IPS-NIHi7 (cell line): Measurements from ENCODE around the gene GRB10.

Source experiments
- DNase-seq: peaks from one replicate; pipeline ENCODE4 v3.0.0; 2012; ENCODE audit warnings: mixed read lengths; ENCODE audit errors: extremely low spot score

GRB10 gene

DNA sequence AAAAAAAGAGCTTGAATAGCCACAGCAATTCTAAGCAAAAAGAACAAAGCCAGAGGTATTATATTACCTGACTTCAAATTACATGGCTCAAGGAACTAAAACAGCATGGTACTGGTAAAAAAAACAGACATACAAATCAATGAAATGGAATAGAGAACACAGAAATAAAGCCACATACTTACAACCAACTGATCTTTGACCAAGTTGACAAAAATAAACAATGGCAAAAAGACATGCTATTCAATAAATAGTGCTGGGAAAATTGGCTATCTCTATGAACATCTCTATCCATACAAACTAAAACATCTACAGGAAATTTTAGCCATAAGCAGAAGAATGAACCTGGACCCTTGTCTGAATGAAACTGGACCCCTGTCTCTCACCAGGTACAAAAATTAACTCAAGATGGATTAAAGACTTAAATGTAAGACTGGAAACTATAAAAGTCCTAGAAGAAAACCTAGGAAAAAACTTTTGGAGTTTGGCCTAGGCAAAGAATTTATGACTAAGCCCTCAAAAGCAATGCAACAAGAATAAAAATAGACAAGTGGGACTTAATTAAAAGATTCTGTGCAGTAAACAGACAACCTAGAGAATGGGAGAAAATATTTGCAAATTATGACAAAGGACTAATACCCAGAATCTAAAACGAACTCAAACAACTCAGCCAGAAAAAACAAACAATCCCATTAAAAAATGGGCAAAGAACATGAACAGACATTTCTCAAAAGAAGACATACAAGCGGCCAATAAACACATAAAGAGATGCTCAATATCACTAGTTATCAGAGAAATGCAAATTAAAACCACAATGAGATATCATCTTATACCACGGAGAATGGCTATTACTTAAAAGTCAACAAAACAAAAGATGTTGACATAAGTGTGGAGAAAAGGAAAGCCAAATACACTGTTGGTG is 144.7 kb downstream of the GRB10 start:
- DNase-seq: no peak

DNA sequence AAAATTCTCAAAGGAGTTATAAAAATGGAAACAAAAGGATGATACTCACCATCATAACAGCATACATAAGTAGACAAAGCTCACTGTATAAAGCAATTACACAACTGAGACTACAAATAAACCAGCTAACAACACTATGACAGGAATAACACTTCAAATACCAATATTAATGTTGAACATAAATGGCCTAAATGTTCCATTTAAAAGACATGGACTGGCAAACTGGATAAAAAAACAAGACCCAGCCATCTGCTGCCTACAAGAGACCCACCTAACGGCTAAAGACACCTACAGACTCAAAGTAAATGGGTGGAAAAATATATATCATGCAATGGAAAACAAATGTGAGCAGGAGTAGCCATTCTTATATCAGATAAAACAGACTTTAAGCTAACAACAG is 148.3 kb downstream of the GRB10 start:
- DNase-seq: no peak

DNA sequence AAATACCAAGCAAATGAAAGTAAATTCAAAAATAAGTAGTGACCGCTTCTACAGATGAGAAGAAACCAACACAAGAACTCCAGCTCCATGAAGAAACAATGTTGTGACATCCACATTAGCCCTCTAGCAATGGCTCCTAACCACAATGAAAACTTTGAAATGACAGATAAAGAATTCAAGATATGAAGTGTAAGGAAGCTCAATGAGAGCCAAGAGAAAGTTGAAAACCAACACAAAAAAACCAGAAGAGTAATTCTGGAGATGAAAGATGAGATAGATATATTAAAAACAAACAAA is 149.3 kb downstream of the GRB10 start:
- no peak for DNase-seq

DNA sequence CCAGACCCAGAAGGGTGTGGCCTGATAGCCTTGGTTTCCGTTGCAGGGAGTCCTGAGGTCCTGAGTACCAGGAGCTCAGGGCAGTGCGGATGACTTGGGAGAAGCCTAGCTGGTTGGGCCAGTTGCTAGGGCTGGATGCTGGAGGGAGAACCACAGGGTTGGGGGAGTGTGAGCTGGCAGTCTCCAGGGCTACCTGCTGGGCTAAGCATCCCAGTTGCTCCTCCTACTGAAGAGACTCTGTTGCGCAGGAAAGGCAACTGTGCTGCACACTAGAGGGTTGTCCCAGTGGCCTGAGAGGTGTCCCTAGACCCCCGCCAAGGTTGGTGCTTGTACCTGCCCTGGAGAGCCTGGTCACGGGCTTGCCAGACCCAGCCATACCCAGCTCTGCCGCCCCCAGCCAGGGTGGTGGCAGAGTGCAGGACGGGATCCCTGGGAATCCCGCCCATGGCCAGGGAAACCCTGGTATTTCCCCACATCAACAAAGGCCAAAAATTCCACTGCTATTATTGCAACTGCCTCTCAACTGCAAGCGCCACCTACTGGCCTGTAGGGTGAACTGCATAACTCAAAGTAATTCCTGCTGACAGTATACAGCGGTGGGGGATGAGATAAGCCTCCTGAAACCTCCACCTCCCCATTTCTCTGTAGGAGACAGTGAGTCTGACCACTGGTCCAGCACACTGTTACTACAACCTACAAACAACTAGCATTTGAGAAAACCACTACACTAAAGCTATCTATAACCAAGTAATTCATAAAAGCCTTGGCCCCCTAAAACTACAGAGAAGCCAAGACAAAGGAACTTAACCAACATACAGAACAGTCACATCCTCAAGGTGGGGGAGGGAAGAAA is 149.9 kb downstream of the GRB10 start:
- peak; percentile 75 for DNase-seq

DNA sequence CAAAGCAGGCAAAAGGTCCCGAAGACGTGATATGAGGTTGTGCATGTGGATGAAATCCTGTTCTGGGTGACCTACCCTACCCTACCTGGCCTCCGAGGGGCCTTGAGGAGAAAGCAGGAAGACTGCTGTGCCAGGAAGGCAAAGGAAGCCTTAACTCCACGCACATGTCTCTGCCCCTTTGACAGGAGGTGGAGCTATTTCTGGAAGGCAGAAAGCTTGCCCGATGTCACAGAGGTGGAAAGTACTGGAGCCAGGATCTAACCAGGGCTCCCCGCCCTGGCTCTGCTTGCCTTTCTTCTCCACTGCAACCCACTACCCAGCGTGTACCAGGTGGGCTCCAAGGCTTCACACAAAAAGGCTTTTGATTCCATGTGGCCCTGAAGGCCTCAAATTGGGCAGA is 151.1 kb downstream of the GRB10 start:
- DNase-seq: no peak

DNA sequence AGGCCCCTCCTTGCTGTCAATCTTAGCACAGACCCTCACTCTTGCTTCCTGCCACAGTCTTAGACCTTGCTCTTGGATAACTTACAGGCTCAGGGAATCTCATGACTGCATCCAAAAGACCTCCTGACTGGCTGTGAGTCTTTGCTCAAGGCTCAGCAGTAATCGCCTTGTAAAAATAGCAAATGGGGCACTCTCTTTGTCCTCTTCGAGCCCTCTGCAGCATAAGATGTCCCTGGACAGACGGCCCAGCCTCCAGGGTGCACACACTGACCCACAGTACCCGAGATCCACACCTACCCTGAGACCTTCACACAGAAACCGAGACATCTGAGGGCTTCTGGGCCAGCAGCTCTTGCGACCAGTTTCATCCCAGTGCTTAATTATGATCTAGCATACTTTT is 151.6 kb downstream of the GRB10 start:
- DNase-seq: no peak

DNA sequence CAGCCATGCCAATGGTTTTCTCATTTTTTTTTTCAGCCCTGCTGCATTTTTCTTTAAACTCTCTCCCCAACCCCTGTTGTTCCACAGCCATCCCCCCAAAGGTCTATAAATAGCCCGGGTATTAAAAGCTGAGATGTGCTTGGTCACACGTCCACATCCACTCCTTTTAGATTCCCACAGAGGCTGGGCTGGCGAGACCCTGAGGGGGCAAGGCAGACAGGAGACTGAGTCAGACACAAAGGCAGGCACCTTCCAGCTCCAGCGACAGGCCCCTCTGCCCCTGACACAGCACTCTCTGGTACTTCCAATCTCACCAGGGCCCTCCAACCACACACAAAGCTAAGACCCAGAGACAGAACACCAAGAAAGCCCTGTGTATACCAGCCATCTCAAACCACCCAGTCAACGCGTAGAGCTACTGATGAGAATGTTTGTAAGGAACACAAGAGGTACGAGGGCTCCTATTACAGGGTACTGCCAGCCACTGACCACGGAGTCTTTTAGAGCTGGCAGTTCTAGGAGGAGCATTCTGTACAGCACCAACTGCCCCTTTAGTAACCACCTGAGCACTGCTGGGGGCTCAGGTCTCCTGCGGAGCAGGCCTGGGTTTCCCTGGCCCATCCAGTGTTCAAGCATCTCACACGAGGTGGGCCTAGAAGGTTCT is 153.3 kb downstream of the GRB10 start:
- no peak for DNase-seq

DNA sequence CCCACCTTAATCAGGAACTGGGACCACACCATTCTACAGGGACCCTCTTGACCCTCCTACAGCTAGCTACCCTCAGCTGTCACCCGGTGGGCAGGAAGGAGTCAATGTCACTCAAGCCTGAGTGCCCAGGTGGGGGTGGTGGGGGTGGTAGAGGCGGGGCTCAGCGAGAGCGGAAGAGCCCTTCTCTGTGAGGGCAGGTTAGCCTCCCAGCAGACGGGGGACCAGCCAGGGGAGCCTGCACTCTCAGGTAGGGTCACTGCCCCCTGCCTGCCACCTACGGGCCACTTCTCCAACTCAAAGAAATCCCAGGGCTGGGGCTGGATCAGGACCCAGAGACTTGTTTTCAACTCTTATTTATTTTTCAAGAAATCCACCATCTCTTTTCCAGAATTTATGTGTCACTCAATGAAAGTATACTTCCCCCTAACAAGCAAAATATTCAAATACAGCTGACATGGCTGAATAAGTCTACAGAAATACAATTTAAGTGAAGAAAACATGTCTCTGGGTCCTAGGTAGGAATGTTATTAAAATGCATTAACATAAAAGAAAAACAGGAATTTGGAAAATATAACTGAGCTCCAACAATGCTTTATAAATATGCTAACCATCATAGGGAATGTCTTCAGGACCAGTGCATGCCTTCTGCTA is 154.1 kb downstream of the GRB10 start:
- peak; percentile 75 for DNase-seq

DNA sequence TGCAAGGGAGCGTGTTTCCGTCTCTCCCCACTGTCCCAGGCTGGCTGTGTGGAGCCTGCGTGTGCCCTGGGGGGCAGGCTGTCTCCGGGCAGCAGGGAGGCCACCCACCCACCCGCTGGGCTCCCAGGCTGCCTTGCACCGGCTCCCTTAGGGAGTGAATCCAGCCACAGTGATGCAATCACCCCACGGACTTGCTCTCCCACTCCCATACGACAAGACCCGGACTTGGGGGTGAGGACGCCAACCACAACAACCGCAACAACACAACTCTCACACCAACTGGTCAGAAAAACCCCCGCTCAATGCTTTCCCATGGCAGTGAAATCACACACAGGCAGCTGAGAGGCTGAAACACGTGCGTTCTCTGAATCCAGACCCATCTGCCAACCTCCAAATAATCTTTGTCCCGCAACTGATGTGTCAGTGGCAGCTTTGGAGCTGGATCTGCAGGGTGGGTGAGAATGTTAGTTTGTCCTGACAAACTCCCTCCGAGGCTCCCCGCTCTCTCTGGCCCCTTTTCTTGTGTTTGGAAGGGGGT is 154.8 kb downstream of the GRB10 start:
- no peak for DNase-seq

DNA sequence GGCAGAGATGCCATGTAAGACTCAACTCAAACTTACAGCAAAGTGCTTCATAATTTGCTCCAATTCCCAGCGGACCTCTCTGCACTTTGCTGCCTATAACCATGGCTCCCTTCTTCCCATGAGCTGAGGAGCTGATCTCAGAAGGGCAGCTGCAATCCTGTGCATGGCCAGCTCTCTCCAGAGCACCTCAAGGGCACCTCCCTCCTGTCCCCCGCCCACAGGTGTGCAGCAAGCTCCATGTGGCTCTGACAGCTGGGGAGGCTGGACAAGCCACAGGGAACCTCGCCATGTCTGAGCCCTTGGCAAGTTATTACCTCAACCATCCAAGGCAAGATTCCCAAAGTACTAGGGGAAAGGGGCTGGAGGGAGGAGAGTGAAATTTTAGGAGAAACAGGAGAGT is 156.4 kb downstream of the GRB10 start:
- no peak for DNase-seq

DNA sequence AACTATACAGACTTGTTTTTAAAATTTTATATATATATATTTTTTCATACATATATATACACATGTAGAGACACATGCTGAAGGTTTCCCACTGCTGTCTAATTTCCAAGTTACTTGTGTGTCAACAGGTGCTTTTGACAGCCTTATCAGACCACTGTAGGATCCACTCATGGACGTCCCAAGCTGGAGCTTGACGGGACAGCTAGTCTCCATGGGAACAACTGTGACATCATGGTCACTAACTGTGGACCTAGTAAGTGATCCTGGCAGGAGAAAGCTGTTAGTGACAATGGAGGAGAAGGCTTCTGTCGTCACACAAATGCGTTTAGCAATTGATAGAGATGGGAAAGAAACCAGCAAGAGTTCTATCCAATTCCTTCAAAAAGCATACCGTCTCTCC is 157.3 kb downstream of the GRB10 start:
- DNase-seq: no peak

DNA sequence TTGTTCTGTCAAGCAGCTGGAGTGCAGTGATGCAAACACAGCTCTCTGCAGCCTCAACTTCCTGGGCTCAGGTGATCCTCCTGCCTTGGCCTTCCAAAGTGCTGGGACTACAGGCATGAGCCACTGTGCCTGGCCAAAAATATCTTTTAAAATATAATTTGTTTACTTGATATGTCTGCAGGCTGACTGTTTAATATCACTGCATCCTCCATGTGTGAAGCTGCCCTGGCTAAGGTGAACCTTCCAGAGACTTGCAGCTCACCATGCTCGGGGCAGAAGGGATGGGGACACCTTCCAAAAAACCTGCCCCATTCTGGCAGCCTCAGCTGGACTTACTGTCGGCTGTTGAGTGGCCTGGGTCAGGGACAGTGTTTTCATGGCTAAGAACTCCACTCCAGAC is 159.9 kb downstream of the GRB10 start:
- no peak for DNase-seq

DNA sequence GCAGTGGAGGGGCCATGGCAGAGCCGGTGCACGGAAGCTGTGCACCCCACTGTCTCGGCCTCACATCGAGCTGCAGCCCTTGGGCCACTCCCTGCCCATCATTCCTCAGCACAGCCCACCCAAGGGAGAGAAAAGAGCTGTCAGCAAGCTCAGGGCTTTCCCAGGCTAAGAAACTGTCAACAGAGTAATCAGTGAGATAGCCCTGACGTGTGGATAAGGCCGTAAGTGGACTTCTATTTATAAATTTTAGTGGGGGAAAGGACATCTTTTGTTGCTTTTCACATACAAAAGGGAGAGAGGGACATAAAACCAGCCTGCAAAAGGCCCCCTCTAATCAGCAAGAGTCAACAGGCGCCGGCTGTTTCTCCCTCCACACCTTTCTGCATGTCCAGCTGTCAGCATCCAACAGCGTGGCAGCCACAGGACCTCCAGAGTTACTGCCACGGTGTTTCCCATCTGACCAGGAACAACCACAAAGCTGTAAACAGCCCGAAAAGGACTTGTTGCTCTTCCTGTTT is 160.7 kb downstream of the GRB10 start:
- no peak for DNase-seq

DNA sequence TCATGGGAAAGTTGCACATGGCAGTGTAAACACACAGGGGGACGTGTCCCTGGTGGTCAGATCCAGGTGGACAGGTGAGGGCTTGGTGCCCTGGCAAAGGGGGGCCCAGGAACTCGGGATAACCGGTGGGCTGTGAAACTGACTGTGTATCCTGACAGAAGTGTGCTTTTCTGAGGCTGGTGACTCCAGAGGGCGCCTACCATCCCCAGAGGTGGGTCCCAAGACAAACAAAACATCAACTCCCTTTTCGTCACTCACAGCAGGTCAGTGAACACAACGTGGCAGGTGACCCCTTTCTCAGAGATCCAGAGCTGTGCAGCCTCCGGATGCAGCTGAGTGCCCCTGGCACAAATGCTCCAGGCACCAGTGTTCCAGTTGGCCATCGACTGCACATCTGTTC is 161.5 kb downstream of the GRB10 start:
- no peak for DNase-seq

DNA sequence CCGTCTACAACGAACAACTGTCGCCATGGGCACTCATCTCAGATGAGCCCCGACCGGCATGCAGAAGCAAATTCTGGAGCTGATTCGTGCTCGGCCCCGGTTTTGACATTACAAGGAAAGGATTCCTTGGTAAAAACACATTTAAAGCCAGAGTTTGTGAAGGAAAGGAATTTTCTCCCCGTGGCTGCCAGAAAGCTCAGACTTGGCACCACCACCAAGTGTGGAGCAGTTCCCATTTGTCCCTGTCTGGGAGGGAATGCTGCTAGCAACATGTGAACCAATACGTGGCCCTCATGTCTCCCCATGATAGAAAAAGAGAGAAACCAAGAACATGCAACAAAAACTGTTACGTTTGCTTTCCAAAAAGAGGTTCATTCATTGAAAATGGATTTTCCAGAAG is 162.3 kb downstream of the GRB10 start:
- DNase-seq: no peak

DNA sequence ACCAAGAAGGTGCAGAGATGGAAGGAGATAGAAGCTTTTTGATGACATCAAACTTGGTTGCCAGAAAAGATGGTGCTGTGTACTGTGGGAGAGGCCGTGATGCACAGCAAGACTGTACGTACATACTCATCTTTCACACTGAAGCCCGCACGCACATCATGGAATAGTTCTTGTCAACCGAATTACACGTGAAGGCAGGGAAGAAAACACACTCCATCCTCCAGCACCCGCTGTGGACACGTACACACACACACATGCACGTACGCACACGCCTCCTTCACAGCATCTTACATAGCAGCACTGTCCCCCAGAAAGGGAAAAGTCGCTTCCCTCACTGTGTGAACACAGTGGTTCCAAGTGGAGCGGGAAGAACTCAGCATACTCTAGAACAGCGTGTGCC is 163.0 kb downstream of the GRB10 start:
- no peak for DNase-seq

DNA sequence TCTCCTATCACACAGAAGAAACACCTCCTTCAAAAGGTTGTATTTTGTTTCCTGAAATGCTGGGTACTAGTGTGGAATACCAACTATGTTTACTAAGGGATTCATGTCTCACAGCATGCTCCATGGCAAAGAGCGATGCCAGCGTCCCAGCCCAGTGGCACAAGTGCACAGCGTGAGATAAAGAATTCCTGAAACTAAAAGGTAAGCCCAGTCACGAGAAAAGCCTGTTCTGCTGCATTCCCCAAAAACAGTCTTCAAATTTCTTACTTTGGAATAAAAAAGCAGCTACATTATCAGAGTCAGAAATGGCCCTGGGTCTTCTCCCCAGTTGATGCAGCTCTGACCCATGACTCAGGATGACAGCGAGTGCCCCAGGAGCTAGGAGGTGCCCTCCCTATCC is 164.4 kb downstream of the GRB10 start:
- no peak for DNase-seq

DNA sequence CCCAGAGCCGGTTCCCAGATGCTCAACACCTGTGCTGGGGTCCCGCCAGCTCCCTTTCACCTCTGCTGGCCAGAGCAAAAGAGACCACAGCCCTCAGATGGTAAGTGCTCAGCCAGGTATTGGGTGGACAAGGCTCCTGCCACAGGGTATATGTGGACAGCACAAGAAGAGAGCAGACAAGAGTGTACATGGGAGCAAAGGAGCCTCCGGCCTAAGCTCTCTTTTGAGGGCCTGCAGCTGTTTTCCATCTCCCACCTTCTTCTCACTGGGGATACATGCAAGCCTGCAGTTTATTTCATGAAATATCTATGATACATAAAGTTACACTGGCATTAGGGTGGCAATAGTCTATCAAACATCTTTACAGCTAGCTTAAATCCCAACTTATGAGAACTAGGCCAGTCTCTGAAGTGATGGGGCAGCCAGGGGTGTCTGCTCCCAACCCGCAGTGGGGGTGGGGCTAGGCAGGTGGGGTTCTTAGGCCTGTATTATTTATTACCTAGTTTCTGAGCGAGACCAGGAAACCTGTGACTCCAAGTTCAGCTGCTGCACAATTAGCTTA is 167.1 kb downstream of the GRB10 start:
- no peak for DNase-seq

DNA sequence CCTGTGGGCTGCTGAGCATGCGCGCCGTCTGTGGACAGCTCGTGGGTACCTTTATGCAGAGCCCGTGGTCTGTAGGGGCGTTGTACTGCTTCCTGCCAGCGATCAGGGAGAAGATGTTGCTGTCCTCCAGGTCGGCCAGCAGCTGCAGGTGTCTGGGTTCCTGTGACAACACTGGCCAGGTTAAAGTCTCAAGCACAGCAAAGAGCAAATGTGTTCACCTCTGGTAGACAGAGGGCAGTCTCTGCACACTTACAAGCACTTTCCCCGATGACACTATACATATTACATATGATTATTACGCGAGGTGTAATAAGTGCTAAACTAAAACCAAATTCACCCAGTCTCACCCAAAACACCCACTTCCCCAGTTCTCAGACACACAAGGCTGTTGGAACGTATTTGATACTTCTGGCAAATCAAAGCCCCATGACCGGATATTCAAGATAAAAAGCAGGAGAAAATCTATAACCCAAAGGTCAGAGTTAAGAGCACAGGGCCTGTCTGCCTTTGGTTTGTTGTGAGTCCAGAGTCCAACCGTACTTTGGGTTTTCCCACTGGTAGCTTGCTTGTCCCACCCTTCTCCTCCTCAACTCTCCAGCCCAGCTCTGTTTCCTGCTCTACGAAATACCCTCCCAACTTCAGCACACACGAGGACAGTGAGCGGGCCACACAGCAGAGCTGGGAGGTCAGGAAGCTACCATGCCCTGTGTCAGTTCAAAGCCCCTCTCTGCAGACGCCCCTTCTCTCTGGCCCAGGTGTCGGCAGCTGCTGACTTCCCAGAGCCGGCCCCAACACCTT is 167.8 kb downstream of the GRB10 start:
- DNase-seq: no peak

DNA sequence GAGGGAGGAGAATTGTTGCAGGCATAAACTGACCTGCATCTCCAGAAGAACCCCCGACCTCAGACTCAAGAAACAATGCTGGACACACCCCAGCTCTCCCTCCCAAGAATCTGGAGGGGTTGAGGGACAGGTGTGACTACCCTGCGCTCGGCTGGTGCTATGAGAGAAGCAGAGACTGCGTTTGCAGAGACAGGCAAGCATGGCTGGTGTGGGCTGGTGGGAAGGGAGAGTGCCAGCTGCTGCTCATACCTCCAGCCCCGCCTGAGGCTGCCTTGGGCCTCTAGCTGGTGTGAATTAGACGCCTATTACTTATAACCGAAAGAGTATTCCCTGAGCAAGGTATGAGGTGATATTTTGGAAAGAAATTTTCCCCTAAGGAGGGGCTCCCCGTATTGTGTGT is 169.2 kb downstream of the GRB10 start:
- DNase-seq: no peak
